ENCODE results near the gene NOP9.

The NOP9 gene

GRCh38 chr14:24280797-24281460 lies 18.7 kb upstream of the NOP9 start:
- TF ChIP-seq, protein P1, sequence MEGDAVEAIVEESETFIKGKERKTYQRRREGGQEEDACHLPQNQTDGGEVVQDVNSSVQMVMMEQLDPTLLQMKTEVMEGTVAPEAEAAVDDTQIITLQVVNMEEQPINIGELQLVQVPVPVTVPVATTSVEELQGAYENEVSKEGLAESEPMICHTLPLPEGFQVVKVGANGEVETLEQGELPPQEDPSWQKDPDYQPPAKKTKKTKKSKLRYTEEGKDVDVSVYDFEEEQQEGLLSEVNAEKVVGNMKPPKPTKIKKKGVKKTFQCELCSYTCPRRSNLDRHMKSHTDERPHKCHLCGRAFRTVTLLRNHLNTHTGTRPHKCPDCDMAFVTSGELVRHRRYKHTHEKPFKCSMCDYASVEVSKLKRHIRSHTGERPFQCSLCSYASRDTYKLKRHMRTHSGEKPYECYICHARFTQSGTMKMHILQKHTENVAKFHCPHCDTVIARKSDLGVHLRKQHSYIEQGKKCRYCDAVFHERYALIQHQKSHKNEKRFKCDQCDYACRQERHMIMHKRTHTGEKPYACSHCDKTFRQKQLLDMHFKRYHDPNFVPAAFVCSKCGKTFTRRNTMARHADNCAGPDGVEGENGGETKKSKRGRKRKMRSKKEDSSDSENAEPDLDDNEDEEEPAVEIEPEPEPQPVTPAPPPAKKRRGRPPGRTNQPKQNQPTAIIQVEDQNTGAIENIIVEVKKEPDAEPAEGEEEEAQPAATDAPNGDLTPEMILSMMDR (IDR thresholded peaks at IDR 0.05), result no peak

GRCh38 chr14:24281636-24282035 lies 18.0 kb upstream of the NOP9 start:
- TF ChIP-seq, protein P1 (IDR thresholded peaks at IDR 0.05), result no peak

- TF ChIP-seq, protein P1 (IDR thresholded peaks at IDR 0.05), result no peak
These were observed 16.9 kb upstream of the NOP9 start for GRCh38 chr14:24282736-24283135.

GRCh38 chr14:24283796-24284460 lies 15.7 kb upstream of the NOP9 start:
- TF ChIP-seq, protein P1 (IDR thresholded peaks at IDR 0.05), result no peak

DNA sequence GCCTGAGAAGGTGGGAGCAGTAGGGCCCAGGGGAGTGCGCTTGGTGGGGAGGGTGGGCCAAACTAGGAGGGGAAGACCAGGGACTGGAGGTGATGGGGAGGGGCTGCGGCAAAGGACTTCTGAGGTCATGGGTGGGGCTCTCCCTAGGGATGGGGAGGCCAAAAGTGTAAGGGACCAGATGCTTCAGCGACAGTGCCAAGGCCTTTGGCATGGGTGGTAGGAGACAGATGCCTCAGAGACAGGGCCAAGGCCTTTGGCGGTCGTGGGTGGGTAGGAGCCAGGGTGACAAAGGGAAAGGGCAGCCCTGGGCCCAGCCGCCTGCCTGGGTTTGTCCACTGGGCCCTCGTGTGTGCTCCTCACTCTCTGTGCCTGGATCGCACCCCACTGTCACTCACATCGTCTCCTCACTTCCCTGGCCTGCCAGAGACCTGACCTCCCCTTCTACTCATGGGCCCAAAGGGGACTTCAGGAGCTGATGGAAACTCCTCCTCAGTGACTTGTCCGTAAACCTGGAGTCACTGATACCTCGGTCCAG lies 15.1 kb upstream of the NOP9 start:
- TF ChIP-seq, protein P1 (IDR thresholded peaks at IDR 0.05), result no peak

DNA sequence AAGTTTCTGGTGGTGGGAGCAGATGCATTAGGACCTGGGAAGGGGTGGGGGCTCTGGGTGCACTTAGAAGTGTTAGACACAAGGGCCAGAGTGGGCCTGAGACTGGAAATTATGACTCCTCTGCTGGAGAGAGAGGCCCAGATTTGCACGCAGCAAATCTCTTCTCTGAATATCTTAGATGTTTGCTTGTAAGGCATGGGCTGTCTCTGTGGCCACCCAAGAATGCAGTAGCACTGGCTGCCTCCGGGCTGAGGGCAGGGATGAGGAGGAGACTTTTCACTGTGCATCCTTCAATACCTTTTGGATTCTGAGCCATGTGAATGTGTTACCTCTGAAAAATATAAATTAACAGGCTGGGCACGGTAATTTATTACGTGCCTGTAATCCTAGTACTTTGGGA lies 14.3 kb upstream of the NOP9 start:
- TF ChIP-seq, protein P1 (IDR thresholded peaks at IDR 0.05), result no peak

- TF ChIP-seq, protein P1 (IDR thresholded peaks at IDR 0.05), result no peak
These were observed 12.7 kb upstream of the NOP9 start for GRCh38 chr14:24286996-24287395.

Data from LNCAP (cell line).